Upper lobe of left lung (tissue), 4 donors: ENCODE measurements around the gene CCDC40.
A peak's percentile ranks its signal among the peaks of the same experiment; 100 is the strongest.

ENCODE experiments used
- CTCF ChIP-seq, 6 experiments: fragments of 450-650 bp in 4 of 6; fragments of 200-600 bp in 2 of 6; sonication (generic) in 2 of 6; IDR thresholded peaks; one replicate each; pipeline ENCODE4 v1.5.1; 2016 to 2019; ENCODE audit warnings: antibody characterized with exemption in 6 of 6
- POLR2A ChIP-seq, 4 donors: fragments of 450-650 bp; IDR thresholded peaks; one replicate each; pipeline ENCODE4 v1.5.1; 2016 to 2017; ENCODE audit warnings: antibody characterized with exemption in 4 of 4, mild to moderate bottlenecking in 2 of 4
- POLR2AphosphoS5 ChIP-seq, 2 donors: sonication (generic); formaldehyde crosslinking; IDR thresholded peaks; one replicate each; pipeline ENCODE4 v1.5.1; 2017; ENCODE audit warnings: antibody characterized with exemption in 2 of 2

- TF ChIP-seq POLR2AphosphoS5 (IDR thresholded peaks at IDR 0.05), result no peak
- peak; percentile 93 to 97 (median 96) for TF ChIP-seq CTCF (IDR thresholded peaks at IDR 0.05)
- peak in 1 of 4 donors; percentile 5 for TF ChIP-seq POLR2A (IDR thresholded peaks at IDR 0.05)
These were observed 28.0 kb upstream of the CCDC40 start for GRCh38 chr17:80008383-80008840.
